GM23248 (cell line): ENCODE results near the gene NF1.

ENCODE experiments used
- EZH2 ChIP-seq: fragments of 200-600 bp; sonication (generic); IDR thresholded peaks from 2 replicates; pipeline ENCODE4 v1.6.1; 2018; ENCODE audit warnings: antibody characterized with exemption, mild to moderate bottlenecking; ENCODE audit not compliant: insufficient read depth, poor library complexity, severe bottlenecking
- EZH2phosphoT487 ChIP-seq: fragments of 200-600 bp; sonication (generic); IDR thresholded peaks from 2 replicates; pipeline ENCODE4 v1.6.1; 2018; ENCODE audit warnings: antibody characterized with exemption, moderate library complexity, mild to moderate bottlenecking, low read depth; ENCODE audit not compliant: insufficient read depth

- TF ChIP-seq EZH2phosphoT487, result no peak
- TF ChIP-seq EZH2, result no peak
Observed at GRCh38 chr17:31422443-31422842, 327.7 kb downstream of the NF1 start.
